Measurements from ENCODE around the gene PITPNB.

DNA sequence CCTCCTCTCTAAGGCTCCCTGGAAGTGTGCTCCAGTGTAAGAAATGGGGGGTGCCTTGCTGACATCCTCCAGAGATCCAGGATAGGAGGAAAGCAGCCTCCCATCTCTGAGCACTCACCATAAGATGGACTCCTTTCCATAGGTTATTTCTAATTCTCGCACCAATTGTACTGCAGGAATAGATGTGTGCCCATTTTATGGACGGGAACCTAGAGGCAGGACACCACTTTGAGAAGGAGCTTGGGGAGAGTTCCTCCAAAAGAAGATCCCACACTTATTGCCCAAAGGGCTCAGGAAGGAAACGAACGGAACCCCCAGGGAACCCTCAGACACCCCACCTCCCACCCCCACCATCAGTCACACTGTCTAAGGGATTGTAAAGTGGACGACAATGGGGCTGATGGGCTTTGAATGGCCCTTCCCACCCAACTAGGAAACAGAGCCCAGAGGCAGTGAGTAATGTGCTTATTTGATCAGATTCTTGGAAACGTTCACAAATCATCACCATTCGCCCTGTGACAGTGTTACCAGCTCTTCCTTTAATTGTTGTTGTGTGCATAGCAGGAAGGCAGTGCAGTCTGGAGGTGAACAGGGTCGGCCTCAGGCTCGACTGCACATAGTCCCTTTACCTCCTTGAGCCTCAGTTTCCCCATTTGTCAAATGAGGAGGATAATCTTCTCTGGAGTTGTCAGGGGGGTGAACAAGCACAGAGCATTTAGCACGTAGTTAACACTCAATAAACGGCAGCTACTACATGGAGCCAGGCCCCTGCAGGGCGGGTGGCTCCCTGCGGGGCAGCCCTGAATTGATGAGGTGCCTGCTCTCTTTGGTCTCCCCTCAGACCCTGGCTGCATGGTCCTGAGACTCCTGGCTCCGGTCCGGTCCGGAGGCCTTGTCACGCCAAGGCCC is 109.1 kb downstream of the PITPNB start:
- TF ChIP-seq, protein P1, sequence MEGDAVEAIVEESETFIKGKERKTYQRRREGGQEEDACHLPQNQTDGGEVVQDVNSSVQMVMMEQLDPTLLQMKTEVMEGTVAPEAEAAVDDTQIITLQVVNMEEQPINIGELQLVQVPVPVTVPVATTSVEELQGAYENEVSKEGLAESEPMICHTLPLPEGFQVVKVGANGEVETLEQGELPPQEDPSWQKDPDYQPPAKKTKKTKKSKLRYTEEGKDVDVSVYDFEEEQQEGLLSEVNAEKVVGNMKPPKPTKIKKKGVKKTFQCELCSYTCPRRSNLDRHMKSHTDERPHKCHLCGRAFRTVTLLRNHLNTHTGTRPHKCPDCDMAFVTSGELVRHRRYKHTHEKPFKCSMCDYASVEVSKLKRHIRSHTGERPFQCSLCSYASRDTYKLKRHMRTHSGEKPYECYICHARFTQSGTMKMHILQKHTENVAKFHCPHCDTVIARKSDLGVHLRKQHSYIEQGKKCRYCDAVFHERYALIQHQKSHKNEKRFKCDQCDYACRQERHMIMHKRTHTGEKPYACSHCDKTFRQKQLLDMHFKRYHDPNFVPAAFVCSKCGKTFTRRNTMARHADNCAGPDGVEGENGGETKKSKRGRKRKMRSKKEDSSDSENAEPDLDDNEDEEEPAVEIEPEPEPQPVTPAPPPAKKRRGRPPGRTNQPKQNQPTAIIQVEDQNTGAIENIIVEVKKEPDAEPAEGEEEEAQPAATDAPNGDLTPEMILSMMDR (IDR thresholded peaks at IDR 0.05): no peak
- TF ChIP-seq POLR2A (IDR thresholded peaks at IDR 0.05): no peak

Data from testis (tissue), 2 donors.